AG09309 (cell line): ENCODE measurements around the gene MAGEA8.

ENCODE experiments used
- DNase-seq: peaks from one replicate; pipeline ENCODE4 v3.0.0-alpha.2; 2010; ENCODE audit warnings: low read depth
- H3K4me3 ChIP-seq: 2 replicates; pipeline ENCODE4 v1.5.1; 2011; ENCODE audit warnings: mild to moderate bottlenecking, low read depth, low read length, moderate library complexity; ENCODE audit not compliant: control insufficient read depth
- CTCF ChIP-seq: IDR thresholded peaks from 2 replicates; pipeline ENCODE4 v1.5.1; 2011; ENCODE audit warnings: mild to moderate bottlenecking, low read depth, low read length, inconsistent platforms; ENCODE audit not compliant: insufficient read depth, control insufficient read depth; ENCODE audit errors: missing control alignments

Gene MAGEA8

GRCh38 chrX:149846789-149847188, 34.2 kb upstream of the MAGEA8 start:
- no peak for DNase-seq
- no peak overlapping the region for H3K4me3 ChIP-seq
- no peak for TF ChIP-seq CTCF

GRCh38 chrX:149848855-149849254, 32.1 kb upstream of the MAGEA8 start:
- TF ChIP-seq CTCF: no peak
- no peak for DNase-seq
- H3K4me3 ChIP-seq: no peak overlapping the region

DNA sequence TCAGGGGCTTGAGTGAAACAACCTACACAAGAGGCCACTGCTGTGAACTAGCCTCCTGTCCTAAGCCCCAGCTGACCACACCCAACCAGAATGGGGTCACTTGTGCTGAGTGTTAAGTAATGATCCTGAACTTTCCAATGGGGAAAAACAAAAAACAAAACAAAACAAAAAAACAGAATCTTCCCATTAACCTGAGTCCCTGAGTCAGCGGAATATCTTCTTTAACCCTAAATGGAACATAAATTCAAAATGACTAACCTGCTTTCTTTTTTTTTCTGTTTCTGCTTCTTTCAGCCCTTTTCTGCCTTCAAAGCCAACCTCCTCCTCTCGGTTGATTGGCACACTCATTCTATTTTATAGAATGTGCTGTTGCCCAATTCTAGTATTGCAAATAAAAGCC, 31.2 kb upstream of the MAGEA8 start:
- no peak for TF ChIP-seq CTCF
- DNase-seq: no peak
- no peak overlapping the region for H3K4me3 ChIP-seq

DNA sequence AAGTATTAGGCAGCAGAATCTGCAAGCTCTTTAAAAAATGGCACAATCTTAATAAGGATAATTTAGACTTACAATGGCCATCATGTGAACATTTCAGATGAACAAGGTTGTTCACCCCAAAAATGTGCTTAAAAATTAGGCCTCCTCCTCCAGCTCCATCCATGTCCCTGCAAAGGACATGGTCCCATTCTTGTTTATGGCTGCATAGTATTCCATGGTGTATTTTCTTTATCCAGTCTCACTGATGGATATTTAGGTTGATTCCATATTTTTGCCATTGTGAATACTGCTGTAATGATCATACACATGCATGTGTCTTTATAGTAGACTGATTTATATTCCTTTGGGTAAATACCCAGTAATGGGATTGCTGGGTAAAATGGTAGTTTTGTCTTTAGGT, 29.1 kb upstream of the MAGEA8 start:
- H3K4me3 ChIP-seq: no peak overlapping the region
- no peak for TF ChIP-seq CTCF
- DNase-seq: no peak

- DNase-seq: no peak
- H3K4me3 ChIP-seq: no peak overlapping the region
- no peak for TF ChIP-seq CTCF
Observed at GRCh38 chrX:149853925-149854324, 27.1 kb upstream of the MAGEA8 start.

GRCh38 chrX:149858592-149858991, 22.4 kb upstream of the MAGEA8 start:
- no peak overlapping the region for H3K4me3 ChIP-seq
- TF ChIP-seq CTCF: no peak
- DNase-seq: no peak

- no peak for TF ChIP-seq CTCF
- DNase-seq: no peak
Observed at GRCh38 chrX:149860445-149860844, 20.5 kb upstream of the MAGEA8 start.

More at GRCh38 chrX:149860445-149860844, 20.5 kb upstream of the MAGEA8 start:
- H3K4me3 ChIP-seq: no peak overlapping the region
